Activated naive CD8-positive, alpha-beta T cell (primary cell): Measurements from ENCODE around the gene MEMO1.

ENCODE experiments used
- H3K27ac Mint-ChIP-seq: one replicate; pipeline ENCODE4 v1.8.0; 2021; ENCODE audit warnings: mixed read lengths
- H3K27me3 Mint-ChIP-seq: one replicate; pipeline ENCODE4 v1.8.0; 2021; ENCODE audit warnings: mixed read lengths
- H3K36me3 Mint-ChIP-seq: one replicate; pipeline ENCODE4 v1.8.0; 2021; ENCODE audit warnings: mixed read lengths
- H3K4me1 Mint-ChIP-seq: one replicate; pipeline ENCODE4 v1.8.0; 2021; ENCODE audit warnings: low read depth, mixed read lengths
- H3K4me3 Mint-ChIP-seq: one replicate; pipeline ENCODE4 v1.8.0; 2021; ENCODE audit warnings: mild to moderate bottlenecking, mixed read lengths
- H3K9me3 Mint-ChIP-seq: one replicate; pipeline ENCODE4 v1.8.0; 2021; ENCODE audit warnings: low read depth, mixed read lengths

Gene MEMO1

DNA sequence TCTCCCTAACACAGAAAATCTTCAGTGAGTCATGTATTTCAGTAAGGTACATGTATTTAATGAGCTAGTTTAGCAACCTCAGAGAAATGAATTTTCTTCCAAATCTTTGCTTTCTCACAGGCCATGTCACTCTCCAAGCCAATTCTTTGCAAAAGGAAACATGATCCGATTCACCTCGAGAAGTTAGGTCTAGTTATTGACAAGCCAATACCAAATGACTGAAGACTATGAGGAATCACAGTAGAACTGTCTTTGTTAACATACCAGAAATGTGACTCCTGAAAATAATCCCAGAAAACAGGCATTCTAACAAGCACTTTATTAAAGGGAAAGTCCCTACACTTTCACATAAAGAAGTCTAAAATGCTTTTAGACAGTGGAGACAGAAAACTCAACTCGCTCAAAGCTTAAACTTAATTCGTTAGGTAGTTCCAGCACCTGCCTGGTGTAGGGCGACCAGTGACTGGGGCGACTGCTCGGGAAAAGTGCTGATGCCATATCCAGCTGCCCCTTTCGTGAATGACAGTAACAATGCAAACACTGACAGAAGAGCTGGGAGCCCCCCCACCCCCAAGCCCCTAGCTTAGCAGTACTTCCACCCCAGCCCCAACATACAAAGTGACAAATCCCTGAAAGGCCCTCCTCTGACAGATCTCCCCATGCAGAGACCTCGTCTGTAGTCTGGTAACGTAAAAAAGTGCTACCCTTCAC is 1.8 kb downstream of the MEMO1 start:
- no peaks in the 10 kb centered on the region for H3K9me3 Mint-ChIP-seq
- H3K4me1 Mint-ChIP-seq = peaks cover 54% of the 10 kb centered on the region
- H3K27me3 Mint-ChIP-seq = no peaks in the 10 kb centered on the region
- peak overlapping the region; percentile 69 for H3K27ac Mint-ChIP-seq
- peaks cover 10% of the 10 kb centered on the region for H3K36me3 Mint-ChIP-seq
- peak overlapping the region; percentile 97 for H3K4me3 Mint-ChIP-seq

DNA sequence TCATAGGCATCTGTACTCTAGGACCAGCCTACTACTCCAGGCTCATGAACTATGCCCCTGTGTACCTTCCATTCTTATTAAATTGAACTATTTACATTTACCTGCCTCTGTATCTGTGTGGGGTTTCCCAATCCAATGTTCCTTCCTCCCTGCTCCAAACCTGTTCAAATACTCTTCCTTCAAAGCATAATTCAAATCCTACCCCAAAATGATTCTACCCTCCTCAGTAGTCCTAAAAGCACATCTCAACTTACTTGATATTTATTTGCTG is 3.8 kb downstream of the MEMO1 start:
- H3K27me3 Mint-ChIP-seq = no peaks in the 10 kb centered on the region
- peaks cover 10% of the 10 kb centered on the region for H3K36me3 Mint-ChIP-seq
- H3K9me3 Mint-ChIP-seq = no peaks in the 10 kb centered on the region
- no peak overlapping the region for H3K27ac Mint-ChIP-seq
- H3K4me3 Mint-ChIP-seq = peak overlapping the region; percentile 61
- peaks cover 57% of the 10 kb centered on the region for H3K4me1 Mint-ChIP-seq

DNA sequence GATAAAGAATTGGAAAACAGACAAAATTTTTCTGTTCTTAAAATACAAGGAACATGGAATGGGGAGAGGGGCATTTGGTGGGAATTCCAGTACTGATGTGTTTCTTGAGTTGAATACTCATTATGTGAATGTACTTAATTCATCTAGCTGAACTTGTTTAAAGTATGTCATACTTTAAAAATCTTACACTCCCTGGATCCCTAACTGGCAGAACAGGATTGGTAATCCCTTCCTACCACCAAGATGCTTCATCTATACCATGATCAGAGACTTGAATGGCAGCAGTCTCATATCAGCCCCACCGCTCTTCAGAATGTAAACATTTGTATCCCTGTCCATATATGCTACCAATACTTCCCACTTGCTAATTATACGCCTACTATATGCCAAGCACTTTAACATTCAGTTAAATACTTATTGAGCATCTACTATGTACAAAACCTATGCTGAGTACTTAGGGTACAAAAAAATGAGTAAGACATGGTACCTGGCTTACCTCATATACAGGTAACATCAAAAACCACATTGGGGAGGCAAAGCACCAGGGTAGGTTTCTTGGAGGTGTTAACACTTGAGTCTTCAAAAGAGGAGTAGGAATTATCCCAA is 5.3 kb downstream of the MEMO1 start:
- no peaks in the 10 kb centered on the region for H3K9me3 Mint-ChIP-seq
- H3K4me1 Mint-ChIP-seq = peaks cover 55% of the 10 kb centered on the region
- peak overlapping the region; percentile 36 for H3K4me3 Mint-ChIP-seq
- H3K27me3 Mint-ChIP-seq = no peaks in the 10 kb centered on the region
- H3K36me3 Mint-ChIP-seq = peaks cover 13% of the 10 kb centered on the region
- no peak overlapping the region for H3K27ac Mint-ChIP-seq

DNA sequence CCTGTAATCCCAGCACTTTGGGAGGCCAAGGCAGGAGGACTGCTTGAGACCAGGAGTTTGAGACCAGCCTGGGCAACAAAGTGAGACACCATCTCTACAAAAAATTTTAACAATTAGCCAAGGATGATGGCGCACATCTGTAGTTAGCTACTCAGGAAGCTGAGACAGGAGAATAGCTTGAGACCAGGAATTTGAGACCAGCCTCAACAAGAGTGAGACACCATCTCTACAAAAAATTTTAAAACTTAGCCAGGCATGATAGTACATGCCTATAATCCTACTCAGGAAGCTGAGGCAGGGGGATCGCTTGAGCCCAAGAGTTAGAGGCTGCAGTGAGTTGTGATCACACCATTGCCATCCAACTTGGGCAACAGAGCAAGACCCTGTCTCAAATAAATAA is 7.0 kb downstream of the MEMO1 start:
- no peaks in the 10 kb centered on the region for H3K27me3 Mint-ChIP-seq
- H3K4me3 Mint-ChIP-seq = peak overlapping the region; percentile 8
- no peaks in the 10 kb centered on the region for H3K9me3 Mint-ChIP-seq
- peaks cover 62% of the 10 kb centered on the region for H3K4me1 Mint-ChIP-seq
- H3K27ac Mint-ChIP-seq = no peak overlapping the region
- peaks cover 13% of the 10 kb centered on the region for H3K36me3 Mint-ChIP-seq

DNA sequence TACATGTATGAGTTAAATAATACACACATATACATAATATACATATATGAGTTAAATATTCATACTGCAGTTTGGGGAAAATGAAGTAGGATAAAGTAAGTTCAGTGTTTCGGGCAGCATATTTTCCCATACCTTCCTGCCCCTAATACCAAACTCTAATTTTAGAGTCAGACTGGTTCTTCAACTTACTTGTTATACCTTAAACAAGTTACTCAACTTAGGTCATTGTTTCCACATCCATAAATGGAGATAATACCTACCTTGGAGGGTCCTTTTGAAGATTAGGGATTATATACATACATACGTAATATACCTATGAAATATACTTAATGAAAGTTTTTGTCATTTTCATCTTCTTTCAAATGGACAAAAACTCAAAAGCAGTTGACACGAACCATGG is 8.4 kb downstream of the MEMO1 start:
- H3K36me3 Mint-ChIP-seq = peaks cover 13% of the 10 kb centered on the region
- H3K4me1 Mint-ChIP-seq = peaks cover 60% of the 10 kb centered on the region

DNA sequence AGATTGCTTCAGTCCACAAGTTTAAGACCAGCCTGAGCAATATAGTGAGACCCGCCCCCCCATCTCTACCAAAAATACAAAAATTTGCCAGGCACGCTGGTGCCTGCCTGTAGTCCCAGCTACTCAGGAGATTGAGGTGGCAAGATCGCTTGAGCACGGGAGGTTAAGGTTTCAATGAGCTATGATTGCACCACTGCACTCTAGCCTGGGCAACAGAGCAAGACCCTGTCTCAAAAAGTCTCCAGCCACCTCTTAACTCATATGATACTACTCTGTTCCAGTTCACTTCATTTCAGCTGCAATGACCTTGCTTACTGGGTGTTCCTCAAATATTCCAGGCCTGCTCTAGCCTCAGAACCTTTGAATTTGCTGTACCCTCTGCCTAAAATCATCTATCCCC is 11.4 kb downstream of the MEMO1 start:
- Mint-ChIP-seq H3K4me3 (no peak overlapping the region), H3K27me3 (no peaks in the 10 kb centered on the region), H3K9me3 (no peaks in the 10 kb centered on the region), H3K4me1 (peaks cover 56% of the 10 kb centered on the region), H3K27ac (no peak overlapping the region), H3K36me3 (peaks cover 5% of the 10 kb centered on the region)

More for the DNA sequence above, 8.4 kb downstream of the MEMO1 start:
- Mint-ChIP-seq H3K27ac (no peak overlapping the region), H3K4me3 (no peak overlapping the region), H3K9me3 (no peaks in the 10 kb centered on the region), H3K27me3 (no peaks in the 10 kb centered on the region)

DNA sequence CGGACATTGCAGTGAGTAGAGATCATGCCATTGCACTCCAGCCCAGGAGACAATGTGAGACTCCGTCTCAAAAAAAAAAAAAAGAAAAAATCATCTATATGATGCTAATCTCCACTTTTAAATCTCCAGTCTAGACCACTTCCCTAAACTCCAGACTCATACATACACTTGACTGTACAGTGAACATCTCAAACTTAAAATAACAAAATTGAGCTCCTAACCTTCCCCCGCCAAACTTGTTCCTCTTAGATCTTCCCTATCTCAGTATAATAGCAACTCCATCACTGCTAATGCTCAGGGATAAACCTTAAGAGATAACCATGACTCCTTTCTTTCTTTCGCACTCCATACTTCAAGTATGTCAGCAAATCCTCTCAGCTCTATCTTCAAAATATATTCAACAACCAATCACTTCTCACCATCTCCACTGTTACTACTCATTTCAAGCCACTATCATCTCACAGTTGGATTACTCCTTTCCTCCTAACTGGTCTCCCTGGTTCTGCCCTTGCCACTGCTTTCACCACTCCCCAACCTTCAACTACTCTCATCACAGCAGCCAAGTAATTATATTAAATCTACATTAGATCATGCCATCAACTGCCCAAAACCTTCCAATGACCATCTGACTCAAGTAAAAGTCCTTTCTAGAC is 12.0 kb downstream of the MEMO1 start:
- H3K4me3 Mint-ChIP-seq = no peak overlapping the region
- peaks cover 5% of the 10 kb centered on the region for H3K36me3 Mint-ChIP-seq
- no peaks in the 10 kb centered on the region for H3K27me3 Mint-ChIP-seq
- no peak overlapping the region for H3K27ac Mint-ChIP-seq
- no peaks in the 10 kb centered on the region for H3K9me3 Mint-ChIP-seq
- peaks cover 52% of the 10 kb centered on the region for H3K4me1 Mint-ChIP-seq

DNA sequence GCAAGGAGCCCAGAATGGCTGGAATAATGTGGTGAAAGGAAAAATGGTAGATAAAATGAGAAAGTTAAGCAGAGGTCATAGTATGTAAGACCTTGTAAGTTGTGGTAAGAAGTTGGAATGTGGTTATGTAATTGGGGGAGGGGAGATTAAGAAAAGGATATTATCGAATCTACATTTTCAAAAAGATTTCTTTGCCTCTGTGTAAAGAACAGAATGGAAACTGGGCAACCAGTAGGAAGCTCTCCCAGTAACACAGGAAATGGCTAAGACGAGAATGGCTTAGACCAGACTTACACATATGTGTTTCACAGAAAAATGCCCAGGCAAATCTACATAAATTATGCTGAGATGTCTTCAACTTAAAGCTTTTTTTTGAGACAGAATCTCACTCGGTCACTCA is 13.2 kb downstream of the MEMO1 start:
- no peaks in the 10 kb centered on the region for H3K9me3 Mint-ChIP-seq
- H3K4me3 Mint-ChIP-seq = no peak overlapping the region
- H3K27me3 Mint-ChIP-seq = no peaks in the 10 kb centered on the region
- H3K4me1 Mint-ChIP-seq = peaks cover 52% of the 10 kb centered on the region
- peaks cover 9% of the 10 kb centered on the region for H3K36me3 Mint-ChIP-seq
- no peak overlapping the region for H3K27ac Mint-ChIP-seq

DNA sequence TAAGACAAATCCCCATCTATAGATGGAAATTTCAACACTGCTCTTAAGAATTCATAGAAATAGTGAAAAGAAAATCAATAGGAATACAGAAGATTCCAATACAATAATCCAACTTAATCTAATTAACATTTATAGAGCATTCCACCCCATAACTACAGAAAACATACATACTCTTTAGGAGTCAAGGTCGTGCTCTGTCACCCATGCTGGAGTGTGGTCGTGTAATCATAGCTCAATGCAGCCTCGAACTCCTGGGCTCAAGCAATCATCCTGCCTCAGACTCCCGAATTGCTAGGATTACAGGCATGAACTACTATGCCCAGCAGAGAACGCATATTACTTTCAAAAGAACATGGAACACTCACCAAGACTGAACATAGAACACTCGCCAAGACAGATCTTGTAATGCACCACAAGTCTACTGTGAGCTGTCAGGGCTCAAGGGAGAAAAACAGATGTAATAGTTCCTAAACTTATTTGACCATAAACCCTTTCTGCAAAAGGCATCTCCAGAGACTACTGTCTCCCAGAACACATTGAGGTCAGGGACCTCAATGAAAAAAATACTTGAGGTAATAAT is 14.1 kb downstream of the MEMO1 start:
- Mint-ChIP-seq H3K27me3 (no peaks in the 10 kb centered on the region), H3K36me3 (peaks cover 9% of the 10 kb centered on the region), H3K4me3 (no peak overlapping the region), H3K4me1 (peaks cover 58% of the 10 kb centered on the region), H3K9me3 (no peaks in the 10 kb centered on the region), H3K27ac (peak overlapping the region; percentile 47)

DNA sequence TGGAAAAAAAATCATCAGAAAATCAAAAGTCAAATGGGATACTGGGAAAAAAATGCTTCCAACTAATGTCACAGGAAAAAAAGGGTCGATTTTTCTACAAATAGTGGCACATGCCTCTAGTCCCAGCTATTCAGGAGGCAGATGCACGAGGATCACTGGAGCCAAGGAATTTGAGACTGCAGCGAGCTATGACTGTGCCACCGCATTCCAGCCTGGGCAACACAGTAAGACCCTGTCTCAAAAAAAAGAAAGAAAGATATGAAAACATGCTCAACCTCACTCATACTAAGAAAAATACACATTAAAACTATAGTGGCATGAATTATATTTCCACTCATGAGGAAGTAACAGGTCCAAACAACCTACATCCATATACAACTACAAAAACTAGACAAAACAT is 17.9 kb downstream of the MEMO1 start:
- no peak overlapping the region for H3K4me3 Mint-ChIP-seq
- H3K27ac Mint-ChIP-seq = no peak overlapping the region
- peaks cover 52% of the 10 kb centered on the region for H3K4me1 Mint-ChIP-seq
- H3K9me3 Mint-ChIP-seq = no peaks in the 10 kb centered on the region
- no peaks in the 10 kb centered on the region for H3K27me3 Mint-ChIP-seq
- peaks cover 6% of the 10 kb centered on the region for H3K36me3 Mint-ChIP-seq

DNA sequence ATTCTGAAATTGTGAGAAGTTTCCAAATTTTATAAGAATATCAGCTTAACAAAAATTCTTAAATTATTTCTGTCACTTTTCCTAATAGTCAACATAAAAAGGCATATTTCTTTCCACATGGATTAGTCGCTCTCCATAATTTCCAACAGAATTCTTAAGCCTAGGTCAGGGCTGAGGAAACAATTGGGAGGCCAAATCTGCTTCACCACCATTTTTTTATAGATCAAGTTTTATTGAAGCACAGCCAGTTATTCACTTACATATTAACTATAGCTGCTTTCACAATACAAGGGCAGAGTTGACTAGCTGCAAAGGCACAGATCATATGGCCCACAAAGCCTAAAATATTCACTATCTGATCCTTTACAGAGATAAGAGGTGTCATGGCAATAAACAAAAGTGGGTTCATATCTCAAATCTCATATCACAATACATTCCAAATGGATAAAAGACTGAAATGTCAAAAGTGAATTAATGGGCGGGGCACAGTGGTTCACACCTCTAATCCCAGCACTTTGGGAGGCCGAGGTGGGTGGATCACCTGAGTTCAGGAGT is 18.7 kb downstream of the MEMO1 start:
- Mint-ChIP-seq H3K27ac (no peak overlapping the region), H3K36me3 (peaks cover 8% of the 10 kb centered on the region), H3K4me3 (no peak overlapping the region), H3K4me1 (peaks cover 51% of the 10 kb centered on the region), H3K9me3 (no peaks in the 10 kb centered on the region), H3K27me3 (no peaks in the 10 kb centered on the region)

DNA sequence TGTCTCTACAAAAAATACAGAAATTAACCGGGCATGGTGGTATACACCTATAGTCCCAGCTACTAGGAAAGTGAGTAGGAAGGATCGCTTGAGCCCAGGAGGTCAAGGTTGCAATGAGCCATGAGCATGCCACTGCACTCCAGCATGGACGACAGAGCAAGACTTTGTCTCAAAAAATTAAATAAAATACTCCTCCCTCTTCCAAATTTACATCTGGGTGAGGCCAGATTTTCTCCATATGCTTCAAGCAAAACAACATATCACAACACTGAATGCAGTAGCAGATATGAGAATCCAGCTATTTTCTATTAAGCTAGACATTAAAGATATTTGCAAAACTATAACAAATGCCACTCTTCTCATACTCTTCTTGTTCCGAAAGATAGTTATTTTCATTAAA is 20.9 kb downstream of the MEMO1 start:
- Mint-ChIP-seq H3K27ac (no peak overlapping the region), H3K4me3 (no peak overlapping the region), H3K9me3 (no peaks in the 10 kb centered on the region), H3K36me3 (peaks cover 9% of the 10 kb centered on the region), H3K27me3 (no peaks in the 10 kb centered on the region), H3K4me1 (peaks cover 40% of the 10 kb centered on the region)

DNA sequence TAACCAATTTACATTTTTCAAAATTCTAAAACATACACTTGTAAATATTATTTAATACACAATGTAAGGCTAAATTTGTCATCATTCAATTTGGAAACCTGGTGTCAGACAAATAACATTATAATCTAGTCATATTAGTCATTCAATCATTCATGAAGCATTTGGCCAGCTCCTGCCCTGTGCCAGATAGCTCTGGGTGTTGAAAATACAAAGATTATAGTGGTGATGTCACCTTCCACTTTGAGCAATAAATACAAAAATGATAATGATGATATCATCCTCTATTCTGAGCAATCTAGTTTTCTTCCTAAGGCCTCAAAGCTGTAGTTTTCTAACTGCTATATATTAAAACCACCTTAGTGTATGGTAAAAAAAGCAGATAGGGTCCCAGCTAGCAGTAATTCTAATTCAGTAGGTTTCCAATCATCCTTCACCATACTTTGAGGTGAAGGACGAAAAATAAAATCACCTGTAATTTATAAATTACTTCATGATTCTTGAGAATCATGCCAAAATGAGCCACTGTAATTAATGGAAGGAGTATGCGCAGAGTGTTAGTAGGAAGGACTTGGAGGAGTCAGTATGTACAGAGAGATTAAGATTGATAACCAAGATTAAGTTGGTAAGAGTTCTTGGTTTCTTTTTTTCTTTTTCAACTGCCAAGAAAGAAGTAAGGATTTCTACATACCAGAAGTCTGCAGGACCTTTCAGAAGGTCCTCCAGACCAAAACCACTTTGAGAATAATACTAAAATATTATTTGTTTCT is 23.2 kb downstream of the MEMO1 start:
- no peak overlapping the region for H3K4me3 Mint-ChIP-seq
- peak overlapping the region; percentile 72 for H3K27ac Mint-ChIP-seq
- H3K9me3 Mint-ChIP-seq = no peaks in the 10 kb centered on the region
- H3K27me3 Mint-ChIP-seq = no peaks in the 10 kb centered on the region
- H3K36me3 Mint-ChIP-seq = peaks cover 8% of the 10 kb centered on the region
- H3K4me1 Mint-ChIP-seq = peaks cover 34% of the 10 kb centered on the region

DNA sequence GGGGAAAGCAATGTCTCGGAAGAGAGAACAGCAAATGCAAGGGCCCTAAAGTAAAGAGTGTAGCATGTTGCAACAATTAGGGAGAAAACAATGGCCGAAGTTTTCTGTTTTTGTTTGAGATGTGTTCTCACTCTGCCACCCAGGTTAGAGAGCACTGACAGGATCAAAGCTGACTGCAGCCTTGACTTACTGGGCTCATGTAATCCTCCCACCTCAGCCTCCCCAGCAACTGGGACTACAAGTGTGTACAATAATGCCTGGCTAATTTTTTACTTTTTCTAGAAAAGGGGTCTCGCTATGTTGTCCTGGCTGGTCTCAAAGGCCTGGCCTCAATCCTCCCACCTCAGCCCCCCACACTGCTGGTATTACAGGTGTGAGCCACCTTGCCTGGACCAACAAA is 23.9 kb downstream of the MEMO1 start:
- Mint-ChIP-seq H3K4me1 (peaks cover 31% of the 10 kb centered on the region), H3K27me3 (no peaks in the 10 kb centered on the region), H3K9me3 (no peaks in the 10 kb centered on the region), H3K27ac (peak overlapping the region; percentile 73), H3K36me3 (peaks cover 9% of the 10 kb centered on the region), H3K4me3 (no peak overlapping the region)
